HG02973 (cell line): Measurements from ENCODE around the gene RSBN1L.

Experiments
- ATAC-seq: cut with Tn5 transposase; IDR thresholded peaks from one replicate; pipeline ENCODE4 v1.9.1; 2021; ENCODE audit warnings: moderate library complexity; ENCODE audit not compliant: unreplicated experiment

Gene RSBN1L

DNA sequence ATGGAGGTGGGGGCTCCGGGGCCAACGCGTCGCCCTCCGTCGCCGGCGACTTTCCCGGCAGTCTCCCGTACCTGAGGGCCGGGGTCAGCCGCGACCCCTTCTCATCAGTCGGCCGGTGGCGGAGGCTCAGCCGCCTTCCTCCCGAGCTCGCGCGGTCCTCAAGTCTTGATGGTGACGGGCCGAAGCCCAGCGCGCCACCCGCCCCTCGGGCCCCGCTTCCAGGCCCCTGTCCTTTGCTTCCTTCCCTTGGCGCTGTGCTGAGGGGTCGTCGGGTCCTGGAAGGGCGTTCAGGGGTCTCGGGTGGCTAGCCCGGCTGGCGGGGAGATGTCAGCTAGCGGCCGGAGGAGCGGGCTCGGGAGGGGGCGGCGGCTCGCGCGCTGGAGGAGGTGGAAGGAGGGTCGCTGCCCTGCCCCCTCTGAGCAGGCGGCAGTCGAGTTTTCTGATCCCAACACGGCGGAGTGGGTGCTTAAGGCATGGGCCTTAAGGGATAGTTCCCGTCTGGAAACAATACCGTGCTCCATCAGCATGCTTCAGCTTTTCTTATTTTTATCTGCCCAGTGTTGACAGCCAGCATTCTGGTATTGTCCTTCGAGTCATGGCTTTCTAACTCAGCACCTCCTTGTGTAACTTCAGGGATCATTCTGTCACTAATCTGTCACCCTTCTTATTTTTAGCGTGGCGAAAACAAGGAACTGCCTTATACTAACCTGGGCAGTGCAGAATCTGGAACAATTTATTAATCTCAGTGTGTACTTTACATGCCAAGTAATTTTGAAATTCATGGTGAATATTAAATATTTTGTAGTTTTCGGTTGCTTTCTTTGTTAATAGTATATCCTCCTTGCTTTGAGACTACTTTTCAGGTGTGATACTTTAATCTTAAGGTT is 103.1 kb downstream of the RSBN1L start:
- ATAC-seq: peak; percentile 5

DNA sequence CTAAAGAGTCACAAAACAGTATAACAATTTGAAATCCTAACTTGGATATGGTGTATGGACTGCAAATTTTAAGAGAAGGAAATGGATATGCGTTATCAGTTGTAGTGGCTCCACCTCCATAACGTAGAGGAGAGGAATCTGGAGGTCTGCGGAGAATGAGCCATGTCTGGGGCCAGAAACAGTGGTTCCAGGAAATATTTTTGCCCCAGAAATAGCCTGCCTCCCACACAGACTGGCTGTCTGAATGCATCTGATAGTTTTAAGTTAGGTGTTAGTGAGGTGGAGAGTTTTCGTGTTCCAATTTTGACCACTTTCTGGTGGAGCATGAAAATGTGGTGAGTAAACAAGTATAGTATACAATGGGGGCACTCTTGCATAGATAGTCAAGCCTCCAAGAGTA is 103.9 kb downstream of the RSBN1L start:
- no peak for ATAC-seq

GRCh38 chr7:77800730-77801129 is 104.5 kb downstream of the RSBN1L start:
- no peak for ATAC-seq

DNA sequence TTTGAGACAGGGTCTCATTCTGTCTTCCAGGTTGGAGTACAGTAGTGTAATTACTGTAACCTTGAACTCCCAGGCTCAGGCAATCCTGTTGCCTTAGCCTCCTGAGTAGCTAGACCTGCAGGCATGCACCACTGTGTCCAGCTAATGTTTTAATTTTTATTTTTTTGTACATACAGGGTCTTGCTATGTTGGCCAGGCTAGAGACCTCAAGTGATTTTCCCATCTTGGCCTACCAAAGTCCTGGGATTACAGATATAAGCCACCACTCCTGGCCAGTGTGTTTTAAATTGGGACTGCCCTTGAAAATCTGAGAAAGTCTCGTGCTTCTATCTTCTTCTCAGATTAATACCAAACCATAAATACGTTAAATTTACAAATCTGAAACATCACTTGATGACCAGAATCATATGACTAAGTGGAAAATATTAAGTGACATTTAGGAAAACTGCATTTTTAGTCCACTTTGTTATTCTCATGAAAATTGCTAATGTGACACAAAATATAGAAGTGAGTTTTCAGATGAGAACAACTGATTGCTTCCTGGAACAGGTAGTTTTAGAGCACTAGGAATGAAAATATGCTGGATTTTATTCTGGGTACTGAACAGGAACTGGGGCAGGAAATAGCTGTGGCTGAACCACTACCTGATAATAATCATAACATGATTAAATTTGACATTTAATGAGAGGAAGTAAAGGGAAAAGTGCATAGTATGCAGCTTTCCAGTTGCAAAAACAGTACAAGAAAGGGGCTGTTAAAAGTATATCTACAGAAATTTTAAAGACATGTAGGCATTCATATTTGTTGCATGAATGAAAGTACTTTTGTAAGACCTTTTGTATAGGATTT is 106.5 kb downstream of the RSBN1L start:
- no peak for ATAC-seq

GRCh38 chr7:77806425-77806824 is 110.2 kb downstream of the RSBN1L start:
- no peak for ATAC-seq

DNA sequence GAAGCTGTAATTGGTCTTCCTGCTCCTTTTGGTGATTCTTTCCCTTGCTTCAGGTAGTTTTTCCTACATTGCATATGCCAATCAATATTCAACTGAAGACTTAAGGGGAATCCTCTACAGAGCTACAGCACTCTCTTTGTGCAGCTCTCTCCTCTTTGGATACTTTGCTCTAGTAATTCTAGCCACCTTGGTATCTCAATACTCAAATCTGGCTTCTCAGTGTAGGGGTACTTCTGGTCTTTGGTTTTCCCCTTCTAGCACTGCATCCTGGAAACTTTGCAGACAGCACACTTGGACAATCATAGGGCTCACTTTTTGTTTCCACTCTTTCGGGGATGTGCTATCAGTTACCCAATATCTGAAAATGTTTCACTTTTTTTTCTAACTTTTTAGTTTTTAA is 112.3 kb downstream of the RSBN1L start:
- no peak for ATAC-seq

GRCh38 chr7:77811516-77812289 is 115.4 kb downstream of the RSBN1L start:
- no peak for ATAC-seq

- no peak for ATAC-seq
These were observed 116.0 kb downstream of the RSBN1L start for GRCh38 chr7:77812290-77812685.

- no peak for ATAC-seq
These were observed 116.9 kb downstream of the RSBN1L start for GRCh38 chr7:77813180-77813579.

DNA sequence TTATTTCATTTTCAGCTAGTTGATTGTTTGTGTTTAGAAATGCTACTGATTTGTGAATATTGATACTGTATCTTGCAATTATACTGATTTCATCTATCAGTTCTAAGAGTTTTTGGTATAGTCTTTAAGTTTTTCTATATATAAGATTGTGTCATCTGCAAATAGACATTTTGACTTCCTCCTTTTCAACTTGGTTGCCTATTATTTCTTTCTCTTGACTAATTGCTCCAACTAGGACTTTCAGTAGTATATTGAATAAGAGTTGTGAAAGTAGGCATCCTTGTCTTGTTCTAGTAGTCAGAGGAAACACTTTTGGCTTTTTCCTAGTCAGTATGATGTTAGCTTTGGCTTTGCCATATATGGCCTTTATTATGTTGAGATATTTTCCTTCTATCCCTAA is 122.8 kb downstream of the RSBN1L start:
- ATAC-seq: no peak

GRCh38 chr7:77820967-77821366 is 124.7 kb downstream of the RSBN1L start:
- ATAC-seq: no peak

DNA sequence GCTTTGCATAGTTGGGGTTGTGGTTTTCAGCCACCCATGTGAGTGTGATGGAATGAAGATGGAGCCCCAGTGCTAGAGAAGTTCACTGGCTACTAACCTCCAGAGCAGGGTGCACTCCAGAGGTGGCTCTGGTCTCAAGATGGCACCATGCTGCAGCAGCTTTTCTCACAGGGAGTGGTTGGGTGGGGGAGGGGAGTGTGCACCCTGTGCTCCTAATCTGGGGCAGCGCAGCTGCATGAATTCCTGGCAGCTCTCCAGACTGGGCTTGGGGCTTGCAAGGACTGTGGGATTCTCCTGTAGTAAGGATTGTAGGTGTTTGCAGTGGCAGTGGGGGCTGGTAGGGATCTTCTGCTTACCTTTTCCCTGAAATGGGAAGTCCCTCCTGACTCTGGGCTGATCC is 126.0 kb downstream of the RSBN1L start:
- no peak for ATAC-seq

DNA sequence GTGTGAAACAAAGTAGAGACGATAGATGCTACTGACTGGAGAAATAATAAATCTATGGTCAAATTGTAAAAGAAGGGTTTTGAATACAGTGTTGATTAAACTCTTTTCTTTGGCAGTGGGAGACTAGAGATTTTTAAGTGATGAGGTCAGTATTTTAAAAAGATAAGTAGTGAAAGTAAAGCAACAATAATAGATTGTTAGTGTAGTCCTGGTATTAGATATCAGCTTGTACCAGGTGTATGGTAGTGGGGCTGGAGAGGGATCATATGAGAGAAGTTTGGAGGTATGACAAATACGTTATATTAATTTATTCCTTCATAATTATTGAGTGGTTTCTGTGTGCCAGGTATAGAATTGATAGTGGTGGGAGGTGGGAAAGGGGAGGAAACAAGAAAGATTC is 127.5 kb downstream of the RSBN1L start:
- ATAC-seq: peak; percentile 44

- no peak for ATAC-seq
These were observed 128.4 kb downstream of the RSBN1L start for GRCh38 chr7:77824636-77825035.

GRCh38 chr7:77825131-77825530 is 128.9 kb downstream of the RSBN1L start:
- ATAC-seq: no peak

DNA sequence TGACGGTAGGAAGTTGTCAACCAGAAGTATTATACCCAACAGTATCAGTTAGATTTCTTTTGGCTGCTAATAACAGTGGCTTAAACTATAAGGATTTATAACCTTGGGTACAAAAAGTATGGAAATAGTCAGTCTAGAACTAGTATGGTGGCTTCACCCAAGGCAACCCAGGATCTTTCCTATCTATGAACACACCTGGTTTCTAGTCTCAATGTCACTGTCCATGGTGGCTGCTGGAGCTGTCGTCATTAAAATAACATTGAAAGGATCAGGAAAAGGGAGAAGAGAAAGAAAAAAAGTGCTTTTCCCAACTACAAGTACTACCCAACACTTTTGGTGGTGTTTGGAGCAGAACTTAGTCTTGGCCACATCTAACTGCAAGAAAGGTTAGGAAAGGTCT is 130.0 kb downstream of the RSBN1L start:
- ATAC-seq: no peak

DNA sequence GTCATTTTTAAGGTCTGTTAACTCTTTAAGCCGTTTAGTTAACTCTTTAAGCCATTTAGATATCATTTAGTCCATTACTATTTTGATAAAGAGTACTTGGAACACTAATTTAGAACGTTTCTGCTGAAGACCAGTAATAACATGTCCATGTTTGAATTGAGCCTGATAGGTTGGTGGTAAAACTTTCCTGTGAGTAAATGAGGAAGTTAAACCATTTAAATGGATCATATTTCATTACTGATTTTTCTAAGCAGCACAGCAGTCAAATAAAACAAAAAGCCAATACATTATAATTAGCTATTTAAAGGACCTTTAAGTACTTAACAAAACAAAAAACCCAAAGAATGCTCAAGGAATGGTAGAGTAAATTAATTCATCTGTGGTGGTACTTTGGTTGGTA is 131.7 kb downstream of the RSBN1L start:
- no peak for ATAC-seq

- ATAC-seq: no peak
These were observed 134.5 kb downstream of the RSBN1L start for GRCh38 chr7:77830649-77831355.

GRCh38 chr7:77831481-77831880 is 135.2 kb downstream of the RSBN1L start:
- ATAC-seq: no peak

- ATAC-seq: no peak
These were observed 135.7 kb downstream of the RSBN1L start for GRCh38 chr7:77831953-77832352.
